Activated CD8-positive, alpha-beta T cell treated with anti-CD3 and anti-CD28 coated beads, Interleukin-2, amount 10 ng/mL, durations not matched to agents 7 days and 5 days (primary cell): ENCODE results near the gene RTTN. TPM values are rescaled to one million over a fixed set of nuclear protein-coding genes. Genes with fewer than 3 reads are reported as not detected.

Experiments
- ATAC-seq: fragments of 150-1000 bp; cut with Tn5 transposase; one replicate; pipeline ENCODE4 v1.10.0; 2021; ENCODE audit warnings: moderate library complexity
- CTCF ChIA-PET: fragments of 350-600 bp; sonication (Branson Sonifier 250); formaldehyde crosslinking; loops from one replicate; lab custom pipeline; 2021; ENCODE audit warnings: antibody characterized with exemption; lab: Charles Lee
- POLR2A ChIA-PET: fragments of 350-600 bp; sonication (Branson Sonifier 250); formaldehyde crosslinking; loops from one replicate; lab custom pipeline; 2021; ENCODE audit warnings: antibody characterized with exemption; lab: Charles Lee
- DNase-seq: peaks from one replicate; pipeline ENCODE4 v3.0.0-alpha.2; 2020
- H3K27ac Mint-ChIP-seq: one replicate; pipeline ENCODE4 v1.8.0; 2021; ENCODE audit warnings: mild to moderate bottlenecking, mixed read lengths
- H3K27me3 Mint-ChIP-seq: one replicate; pipeline ENCODE4 v1.8.0; 2021; ENCODE audit warnings: low read depth, mixed read lengths
- H3K36me3 Mint-ChIP-seq: one replicate; pipeline ENCODE4 v1.8.0; 2021; ENCODE audit warnings: low read depth, mixed read lengths
- H3K4me1 Mint-ChIP-seq: one replicate; pipeline ENCODE4 v1.8.0; 2021; ENCODE audit warnings: low read depth, mixed read lengths
- H3K4me3 Mint-ChIP-seq: one replicate; pipeline ENCODE4 v1.8.0; 2021; ENCODE audit warnings: mild to moderate bottlenecking, mixed read lengths
- H3K9me3 Mint-ChIP-seq: one replicate; pipeline ENCODE4 v1.8.0; 2022; ENCODE audit warnings: mixed read lengths; ENCODE audit not compliant: insufficient read depth
- total RNA-seq, 2 experiments: library from RNA; stranded (reverse); gene quantifications; one replicate each; pipeline ENCODE4 v1.2.3, GENCODE V29; 2021

Gene RTTN
- total RNA-seq, 2 experiments from 2014 or later, result 30.1 to 30.8 TPM

DNA sequence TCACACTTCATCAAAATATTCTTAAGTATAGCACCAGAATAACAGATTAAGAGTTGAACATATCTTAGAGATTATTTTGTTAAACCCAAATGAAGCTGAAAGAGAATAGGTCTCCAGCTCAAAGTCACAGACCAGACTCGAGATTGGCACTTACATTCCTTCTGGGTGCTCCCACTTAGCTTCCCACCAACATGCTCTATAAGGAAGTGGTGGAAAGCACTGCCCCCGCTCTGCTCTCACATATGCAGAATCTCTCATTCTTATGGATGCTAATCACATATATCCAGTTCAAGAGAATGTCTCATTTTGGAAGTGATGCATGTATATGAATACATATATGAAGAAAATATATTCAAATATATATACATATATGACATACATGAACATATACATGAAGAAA, 186.4 kb downstream of the RTTN start:
- H3K36me3 Mint-ChIP-seq, result peaks cover 45% of the 10 kb centered on the region
- ChIA-PET POLR2A (no interaction called here), CTCF (no interaction called here)
- H3K9me3 Mint-ChIP-seq, result no peaks in the 10 kb centered on the region
- no peak overlapping the region for H3K27ac Mint-ChIP-seq
- H3K4me1 Mint-ChIP-seq, result peaks cover under 1% of the 10 kb centered on the region
- H3K4me3 Mint-ChIP-seq, result no peak overlapping the region
- H3K27me3 Mint-ChIP-seq, result no peaks in the 10 kb centered on the region
- ATAC-seq, result no peak
- no peak for DNase-seq

GRCh38 chr18:70015127-70015526, 190.4 kb downstream of the RTTN start:
- no peak for ATAC-seq
- Mint-ChIP-seq H3K9me3 (peaks cover 3% of the 10 kb centered on the region), H3K27ac (no peak overlapping the region), H3K36me3 (peaks cover 49% of the 10 kb centered on the region), H3K4me3 (no peak overlapping the region), H3K4me1 (no peaks in the 10 kb centered on the region), H3K27me3 (no peaks in the 10 kb centered on the region)
- ChIA-PET CTCF (no interaction called here), POLR2A (no interaction called here)
- DNase-seq, result no peak

GRCh38 chr18:70005580-70005979, 199.9 kb downstream of the RTTN start:
- Mint-ChIP-seq H3K9me3 (peaks cover under 1% of the 10 kb centered on the region), H3K4me3 (no peak overlapping the region), H3K4me1 (peaks cover 3% of the 10 kb centered on the region), H3K27ac (no peak overlapping the region), H3K36me3 (peaks cover 61% of the 10 kb centered on the region), H3K27me3 (no peaks in the 10 kb centered on the region)
- ATAC-seq (no peak), DNase-seq (no peak)
- CTCF ChIA-PET, result interaction anchor here (1.1 kb wide), 1 partner anchor 9 kb away, joined by 3 read pairs; no protein-coding TSS in a partner anchor
- POLR2A ChIA-PET, result no interaction called here

DNA sequence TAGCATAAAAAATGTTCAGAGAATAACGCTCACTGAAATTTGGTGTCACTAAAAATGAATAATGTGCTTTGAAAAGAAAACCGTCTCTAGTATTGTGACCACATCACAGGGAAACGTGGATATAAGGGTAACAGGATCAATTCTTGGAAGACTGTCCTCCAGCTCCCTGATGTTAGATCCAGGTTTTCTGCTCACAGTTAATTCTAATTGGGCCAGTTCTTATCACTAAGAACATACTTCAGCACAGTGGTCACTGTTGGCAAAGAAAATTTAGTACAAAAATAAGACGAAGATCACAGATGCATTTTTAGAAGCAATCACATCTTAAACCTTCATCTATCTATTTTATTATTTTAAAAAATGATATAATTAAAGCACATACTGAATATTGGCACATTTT, 200.8 kb downstream of the RTTN start:
- Mint-ChIP-seq H3K36me3 (peaks cover 58% of the 10 kb centered on the region), H3K4me3 (no peak overlapping the region), H3K4me1 (peaks cover 3% of the 10 kb centered on the region), H3K27ac (no peak overlapping the region), H3K9me3 (no peaks in the 10 kb centered on the region), H3K27me3 (no peaks in the 10 kb centered on the region)
- ChIA-PET CTCF (interaction anchor here (1.1 kb wide), 1 partner anchor 8 kb away, joined by 3 read pairs; no protein-coding TSS in a partner anchor), POLR2A (no interaction called here)
- no peak for ATAC-seq
- DNase-seq, result no peak

DNA sequence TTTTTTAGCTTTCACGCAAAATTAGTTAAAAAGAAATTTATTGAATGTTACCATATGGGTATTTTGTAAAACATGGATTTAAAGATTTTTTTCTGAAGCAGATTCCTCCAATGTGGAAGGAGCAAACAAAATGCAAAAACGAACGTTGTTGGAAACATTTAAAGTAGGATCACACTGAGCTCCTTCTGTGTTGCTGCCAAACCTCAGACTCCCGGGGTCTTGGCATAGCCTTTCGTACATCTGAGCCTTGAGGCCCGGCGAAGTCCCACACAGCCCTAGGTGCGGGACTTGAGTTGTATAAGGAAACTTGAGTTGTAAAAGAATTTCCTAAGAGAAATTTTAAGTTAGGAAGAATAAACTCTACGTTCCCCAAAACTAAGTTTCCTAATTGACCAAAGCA, 205.8 kb downstream of the RTTN start:
- Mint-ChIP-seq H3K27me3 (no peaks in the 10 kb centered on the region), H3K27ac (no peak overlapping the region), H3K4me1 (peaks cover 3% of the 10 kb centered on the region), H3K4me3 (no peak overlapping the region), H3K36me3 (peaks cover 61% of the 10 kb centered on the region), H3K9me3 (no peaks in the 10 kb centered on the region)
- CTCF ChIA-PET, result no interaction called here
- POLR2A ChIA-PET, result no interaction called here
- ATAC-seq (no peak), DNase-seq (no peak)

- DNase-seq, result no peak
- no peak overlapping the region for H3K27ac Mint-ChIP-seq
- H3K9me3 Mint-ChIP-seq, result peaks cover under 1% of the 10 kb centered on the region
- peaks cover 56% of the 10 kb centered on the region for H3K36me3 Mint-ChIP-seq
- H3K4me1 Mint-ChIP-seq, result peaks cover 3% of the 10 kb centered on the region
- CTCF ChIA-PET, result no interaction called here
- POLR2A ChIA-PET, result no interaction called here
- ATAC-seq, result no peak
- no peak overlapping the region for H3K4me3 Mint-ChIP-seq
- H3K27me3 Mint-ChIP-seq, result no peaks in the 10 kb centered on the region
Measured at GRCh38 chr18:69998523-69998987, 206.9 kb downstream of the RTTN start.

DNA sequence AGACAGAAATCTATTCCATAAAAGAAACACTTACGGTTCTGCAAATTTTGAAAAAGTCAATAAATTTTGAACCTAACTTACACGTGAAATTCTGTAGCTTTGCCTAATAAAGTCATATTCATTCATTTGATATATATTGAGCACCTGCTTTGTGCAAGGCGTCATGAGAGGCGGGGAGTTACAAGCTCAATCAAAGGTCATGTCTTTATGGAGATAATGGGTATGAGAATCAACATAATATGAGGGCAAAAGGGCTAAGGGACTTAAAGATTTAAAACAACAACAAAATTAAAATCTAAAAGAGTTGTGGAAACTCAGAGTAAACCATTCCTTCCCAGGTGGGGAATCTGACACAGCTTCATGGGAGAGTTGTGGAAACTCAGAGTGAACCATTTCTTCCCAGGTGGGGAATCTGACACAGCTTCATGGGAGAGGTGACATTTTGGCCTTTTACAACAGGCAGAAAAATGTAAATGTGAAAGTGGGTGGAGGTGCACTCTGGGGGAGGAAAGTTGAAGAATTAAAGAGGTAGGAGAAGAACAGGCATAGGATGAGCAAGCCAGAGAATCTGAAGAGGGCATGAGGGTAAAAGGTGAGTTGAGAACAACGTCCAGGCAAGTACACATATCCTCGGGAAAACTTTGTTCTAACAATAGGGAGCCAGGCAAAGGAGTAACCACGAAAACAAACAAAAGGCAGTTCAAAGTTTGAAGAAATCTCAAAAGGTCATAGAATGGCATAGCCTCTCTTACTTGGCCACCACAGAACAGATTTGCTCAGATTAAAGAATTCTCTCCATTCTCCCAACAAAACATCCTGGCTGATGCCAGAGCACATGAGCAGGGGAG, 208.3 kb downstream of the RTTN start:
- ATAC-seq, result no peak
- DNase-seq, result no peak
- peaks cover 3% of the 10 kb centered on the region for H3K4me1 Mint-ChIP-seq
- CTCF ChIA-PET, result interaction anchor here (1.0 to 1.1 kb wide), 2 partner anchors 8 to 29 kb away, joined by 3 read pairs; no protein-coding TSS in a partner anchor
- peak overlapping the region; percentile 12 for H3K27ac Mint-ChIP-seq
- POLR2A ChIA-PET, result no interaction called here
- H3K9me3 Mint-ChIP-seq, result peaks cover 12% of the 10 kb centered on the region
- H3K27me3 Mint-ChIP-seq, result no peaks in the 10 kb centered on the region
- H3K4me3 Mint-ChIP-seq, result no peak overlapping the region
- H3K36me3 Mint-ChIP-seq, result peaks cover 60% of the 10 kb centered on the region

DNA sequence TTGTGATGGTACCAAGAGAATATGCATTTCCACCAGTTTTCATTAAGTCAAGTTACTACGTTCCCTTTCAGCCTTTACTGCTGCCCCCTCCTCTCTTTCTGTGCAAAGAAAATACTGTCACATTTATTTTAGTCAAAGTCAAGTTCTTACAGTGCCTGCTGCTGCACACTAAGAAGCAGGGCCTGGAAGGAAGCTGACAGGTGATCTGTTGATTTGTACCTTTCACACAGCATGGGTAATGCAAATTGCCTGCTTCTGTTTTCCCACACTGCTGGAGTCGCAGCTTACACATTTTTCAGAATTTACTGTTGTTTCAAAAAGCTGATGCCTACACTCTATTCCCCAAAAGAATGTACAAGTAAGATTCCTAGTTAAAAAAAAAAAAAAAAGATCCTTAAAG, 209.1 kb downstream of the RTTN start:
- POLR2A ChIA-PET, result no interaction called here
- peaks cover 12% of the 10 kb centered on the region for H3K9me3 Mint-ChIP-seq
- peaks cover 55% of the 10 kb centered on the region for H3K36me3 Mint-ChIP-seq
- no peak for ATAC-seq
- peaks cover 3% of the 10 kb centered on the region for H3K4me1 Mint-ChIP-seq
- no peak overlapping the region for H3K27ac Mint-ChIP-seq
- no peak for DNase-seq
- no peak overlapping the region for H3K4me3 Mint-ChIP-seq
- H3K27me3 Mint-ChIP-seq, result no peaks in the 10 kb centered on the region
- CTCF ChIA-PET, result interaction anchor here (0.7 to 1.1 kb wide), 3 partner anchors 9 to 166 kb away, joined by 3 read pairs; no protein-coding TSS in a partner anchor

- CTCF ChIA-PET, result interaction anchor here (0.7 kb wide), 1 partner anchor 165 kb away, joined by 3 read pairs; no protein-coding TSS in a partner anchor
- Mint-ChIP-seq H3K27ac (no peak overlapping the region), H3K27me3 (no peaks in the 10 kb centered on the region), H3K4me3 (no peak overlapping the region), H3K4me1 (no peaks in the 10 kb centered on the region), H3K9me3 (peaks cover 12% of the 10 kb centered on the region), H3K36me3 (peaks cover 49% of the 10 kb centered on the region)
- DNase-seq (no peak), ATAC-seq (no peak)
- POLR2A ChIA-PET, result no interaction called here
Measured at GRCh38 chr18:69995774-69996173, 209.7 kb downstream of the RTTN start.

GRCh38 chr18:69992776-69993175, 212.7 kb downstream of the RTTN start:
- no peaks in the 10 kb centered on the region for H3K27me3 Mint-ChIP-seq
- peaks cover 31% of the 10 kb centered on the region for H3K9me3 Mint-ChIP-seq
- no peak overlapping the region for H3K27ac Mint-ChIP-seq
- no peak overlapping the region for H3K4me3 Mint-ChIP-seq
- H3K4me1 Mint-ChIP-seq, result no peaks in the 10 kb centered on the region
- DNase-seq (no peak), ATAC-seq (no peak)
- POLR2A ChIA-PET, result no interaction called here
- peaks cover 55% of the 10 kb centered on the region for H3K36me3 Mint-ChIP-seq
- CTCF ChIA-PET, result no interaction called here

DNA sequence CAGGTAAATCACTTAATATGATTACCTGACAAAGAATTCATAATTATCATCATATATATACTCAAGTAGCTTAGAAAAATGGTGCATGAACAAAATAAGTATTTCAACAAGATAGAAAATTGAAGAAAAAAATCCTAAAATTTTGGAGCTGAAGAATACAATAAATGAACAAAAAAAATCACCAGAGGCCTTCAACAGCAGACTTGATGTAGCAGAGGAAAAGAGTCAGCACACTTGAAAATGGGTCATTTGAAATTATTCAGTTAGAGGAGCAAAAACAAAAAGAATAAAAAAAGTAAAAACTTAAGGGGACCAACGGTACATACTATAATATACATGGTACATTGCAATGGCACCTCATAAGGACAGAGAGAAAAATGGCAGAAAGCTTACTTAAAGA, 217.6 kb downstream of the RTTN start:
- no peaks in the 10 kb centered on the region for H3K4me1 Mint-ChIP-seq
- peaks cover 47% of the 10 kb centered on the region for H3K36me3 Mint-ChIP-seq
- H3K4me3 Mint-ChIP-seq, result no peak overlapping the region
- ATAC-seq (no peak), DNase-seq (no peak)
- H3K27me3 Mint-ChIP-seq, result no peaks in the 10 kb centered on the region
- CTCF ChIA-PET, result no interaction called here
- H3K9me3 Mint-ChIP-seq, result peaks cover 32% of the 10 kb centered on the region
- H3K27ac Mint-ChIP-seq, result no peak overlapping the region
- POLR2A ChIA-PET, result no interaction called here

DNA sequence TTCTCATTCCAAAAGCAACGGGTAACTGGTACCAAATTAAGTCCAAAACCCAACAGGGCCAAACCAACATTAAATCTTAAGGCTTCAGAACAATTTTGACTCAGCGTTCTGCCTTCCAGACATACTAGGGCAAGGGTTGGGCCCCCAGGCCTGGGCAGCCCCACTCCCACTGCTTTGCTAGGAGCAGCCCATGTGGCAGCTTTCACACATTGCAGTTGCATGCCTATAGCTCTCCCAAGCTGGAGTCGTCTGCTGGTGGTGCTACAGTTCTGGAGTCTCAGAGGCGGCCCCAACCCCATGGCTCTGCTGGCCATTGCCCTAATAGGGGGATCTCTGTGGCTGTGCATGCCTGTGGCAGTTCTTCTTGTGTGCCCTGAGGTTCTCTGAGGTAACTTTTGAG, 220.2 kb downstream of the RTTN start:
- no peaks in the 10 kb centered on the region for H3K27me3 Mint-ChIP-seq
- ChIA-PET CTCF (no interaction called here), POLR2A (interaction anchor here (0.6 kb wide), 1 partner anchor 30 kb away, joined by 3 read pairs; no protein-coding TSS in a partner anchor)
- H3K4me3 Mint-ChIP-seq, result no peak overlapping the region
- H3K27ac Mint-ChIP-seq, result no peak overlapping the region
- DNase-seq (no peak), ATAC-seq (no peak)
- H3K4me1 Mint-ChIP-seq, result peaks cover 25% of the 10 kb centered on the region
- peaks cover 29% of the 10 kb centered on the region for H3K9me3 Mint-ChIP-seq
- peaks cover 45% of the 10 kb centered on the region for H3K36me3 Mint-ChIP-seq
